Measurements from ENCODE around the gene KRTAP5-5. TPM values are rescaled to one million over a fixed set of nuclear protein-coding genes. Genes with fewer than 3 reads are reported as not detected.

KRTAP5-5 gene, protein sequence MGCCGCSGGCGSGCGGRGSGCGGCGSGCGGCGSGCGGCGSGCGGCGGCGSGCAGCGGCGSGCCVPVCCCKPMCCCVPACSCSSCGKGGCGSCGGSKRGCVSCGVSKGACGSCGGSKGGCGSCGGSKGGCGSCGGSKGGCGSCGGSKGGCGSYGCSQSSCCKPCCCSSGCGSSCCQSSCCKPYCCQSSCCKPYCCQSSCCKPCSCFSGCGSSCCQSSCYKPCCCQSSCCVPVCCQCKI
- not detected in 3 replicates for total RNA-seq (2021)
- Bru-seq, nascent RNA: not detected
- long read RNA-seq, experiment 1: 0 reads
- long read RNA-seq, experiment 2: 0 reads
- long read RNA-seq, experiment 3: 0 reads

GRCh38 chr11:1629326-1630185, at the start of gene KRTAP5-5:
Gene KRTAP5-5 (plus strand): TSS chr11:1629775. CDS start chr11:1629841, 66 bp downstream.
- TF ChIP-seq NR1H2 (CRISPR knock-in tag; IDR thresholded peaks at IDR 0.05) (no peak), FOXP1 (CRISPR knock-in tag; IDR thresholded peaks at IDR 0.05; ENCODE audit: borderline replicate concordance) (no peak), ZNF317 (CRISPR knock-in tag; IDR thresholded peaks at IDR 0.05; ENCODE audit: borderline replicate concordance, low read depth) (no peak)
- ChIA-PET CTCF (interaction anchor here (0.7 to 8.5 kb wide), 16 partner anchors 10 to 522 kb away, joined by 3 to 102 read pairs (median 5); partner anchors contain the start of genes KRTAP5-2 and KRTAP5-3), POLR2A (no interaction called here)
- ATAC-seq: no peak
- H3K9me3 Mint-ChIP-seq: no peaks in the 10 kb centered on the region
- no peak for DNase-seq (ENCODE audit: low spot score)
- no peaks in the 10 kb centered on the region for H3K36me3 Mint-ChIP-seq
- peaks cover 11% of the 10 kb centered on the region for H3K4me1 Mint-ChIP-seq
- peaks cover 42% of the 10 kb centered on the region for H3K27me3 Mint-ChIP-seq (ENCODE audit: low read depth)
- no peak within 1 kb of the TSS for H3K27ac Mint-ChIP-seq
- H3K4me3 Mint-ChIP-seq: no peak within 1 kb of the TSS

- no peak overlapping the region for H3K27ac Mint-ChIP-seq
- H3K4me3 Mint-ChIP-seq: no peak overlapping the region
- no peak for DNase-seq (ENCODE audit: low spot score)
- peaks cover 13% of the 10 kb centered on the region for H3K9me3 Mint-ChIP-seq
- ChIA-PET CTCF (interaction anchor here (0.7 to 1.8 kb wide), 4 partner anchors 8 to 71 kb away, joined by 3 to 14 read pairs (median 6); no protein-coding TSS in a partner anchor), POLR2A (no interaction called here)
- ATAC-seq: no peak
- no peaks in the 10 kb centered on the region for H3K4me1 Mint-ChIP-seq
- peaks cover 29% of the 10 kb centered on the region for H3K27me3 Mint-ChIP-seq (ENCODE audit: low read depth)
- H3K36me3 Mint-ChIP-seq: peaks cover 3% of the 10 kb centered on the region; the same call in 1 of the 2 replicates
- no peak for TF ChIP-seq CTCF (IDR thresholded peaks at IDR 0.05)
- TF ChIP-seq ATF3 (CRISPR knock-in tag; conservative IDR thresholded peaks at IDR 0.05): no peak
- TF ChIP-seq ZBTB43 (CRISPR knock-in tag; IDR thresholded peaks at IDR 0.05): no peak
- TF ChIP-seq OVOL2 (CRISPR knock-in tag; IDR thresholded peaks at IDR 0.05; ENCODE audit: borderline replicate concordance): no peak
- TF ChIP-seq HMGXB4 (CRISPR knock-in tag; IDR thresholded peaks at IDR 0.05): no peak
- TF ChIP-seq, protein P1, sequence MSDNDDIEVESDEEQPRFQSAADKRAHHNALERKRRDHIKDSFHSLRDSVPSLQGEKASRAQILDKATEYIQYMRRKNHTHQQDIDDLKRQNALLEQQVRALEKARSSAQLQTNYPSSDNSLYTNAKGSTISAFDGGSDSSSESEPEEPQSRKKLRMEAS (CRISPR knock-in tag; IDR thresholded peaks at IDR 0.05): no peak
- no peak for TF ChIP-seq USF1 (CRISPR knock-in tag; IDR thresholded peaks at IDR 0.05)
- no peak for TF ChIP-seq TEAD4 (CRISPR knock-in tag; IDR thresholded peaks at IDR 0.05)
- TF ChIP-seq, protein P2, sequence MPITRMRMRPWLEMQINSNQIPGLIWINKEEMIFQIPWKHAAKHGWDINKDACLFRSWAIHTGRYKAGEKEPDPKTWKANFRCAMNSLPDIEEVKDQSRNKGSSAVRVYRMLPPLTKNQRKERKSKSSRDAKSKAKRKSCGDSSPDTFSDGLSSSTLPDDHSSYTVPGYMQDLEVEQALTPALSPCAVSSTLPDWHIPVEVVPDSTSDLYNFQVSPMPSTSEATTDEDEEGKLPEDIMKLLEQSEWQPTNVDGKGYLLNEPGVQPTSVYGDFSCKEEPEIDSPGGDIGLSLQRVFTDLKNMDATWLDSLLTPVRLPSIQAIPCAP (CRISPR knock-in tag; IDR thresholded peaks at IDR 0.05): no peak
- no peak for TF ChIP-seq NFATC4 (CRISPR knock-in tag; IDR thresholded peaks at IDR 0.05)
- TF ChIP-seq, protein P3, sequence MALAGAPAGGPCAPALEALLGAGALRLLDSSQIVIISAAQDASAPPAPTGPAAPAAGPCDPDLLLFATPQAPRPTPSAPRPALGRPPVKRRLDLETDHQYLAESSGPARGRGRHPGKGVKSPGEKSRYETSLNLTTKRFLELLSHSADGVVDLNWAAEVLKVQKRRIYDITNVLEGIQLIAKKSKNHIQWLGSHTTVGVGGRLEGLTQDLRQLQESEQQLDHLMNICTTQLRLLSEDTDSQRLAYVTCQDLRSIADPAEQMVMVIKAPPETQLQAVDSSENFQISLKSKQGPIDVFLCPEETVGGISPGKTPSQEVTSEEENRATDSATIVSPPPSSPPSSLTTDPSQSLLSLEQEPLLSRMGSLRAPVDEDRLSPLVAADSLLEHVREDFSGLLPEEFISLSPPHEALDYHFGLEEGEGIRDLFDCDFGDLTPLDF (CRISPR knock-in tag; IDR thresholded peaks at IDR 0.05): no peak
- TF ChIP-seq SMAD4 (CRISPR knock-in tag; IDR thresholded peaks at IDR 0.05): no peak
- TF ChIP-seq E2F5 (CRISPR knock-in tag; IDR thresholded peaks at IDR 0.05): no peak
- TF ChIP-seq CREB1 (CRISPR knock-in tag; IDR thresholded peaks at IDR 0.05): no peak
- TF ChIP-seq ZNF671 (CRISPR knock-in tag; IDR thresholded peaks at IDR 0.05): no peak
- TF ChIP-seq ZBTB21 (CRISPR knock-in tag; IDR thresholded peaks at IDR 0.05; ENCODE audit: borderline replicate concordance): no peak
- TF ChIP-seq PRRX2 (CRISPR knock-in tag; IDR thresholded peaks at IDR 0.05): no peak
- no peak for TF ChIP-seq NR1H2 (CRISPR knock-in tag; IDR thresholded peaks at IDR 0.05)
- TF ChIP-seq, protein P4, sequence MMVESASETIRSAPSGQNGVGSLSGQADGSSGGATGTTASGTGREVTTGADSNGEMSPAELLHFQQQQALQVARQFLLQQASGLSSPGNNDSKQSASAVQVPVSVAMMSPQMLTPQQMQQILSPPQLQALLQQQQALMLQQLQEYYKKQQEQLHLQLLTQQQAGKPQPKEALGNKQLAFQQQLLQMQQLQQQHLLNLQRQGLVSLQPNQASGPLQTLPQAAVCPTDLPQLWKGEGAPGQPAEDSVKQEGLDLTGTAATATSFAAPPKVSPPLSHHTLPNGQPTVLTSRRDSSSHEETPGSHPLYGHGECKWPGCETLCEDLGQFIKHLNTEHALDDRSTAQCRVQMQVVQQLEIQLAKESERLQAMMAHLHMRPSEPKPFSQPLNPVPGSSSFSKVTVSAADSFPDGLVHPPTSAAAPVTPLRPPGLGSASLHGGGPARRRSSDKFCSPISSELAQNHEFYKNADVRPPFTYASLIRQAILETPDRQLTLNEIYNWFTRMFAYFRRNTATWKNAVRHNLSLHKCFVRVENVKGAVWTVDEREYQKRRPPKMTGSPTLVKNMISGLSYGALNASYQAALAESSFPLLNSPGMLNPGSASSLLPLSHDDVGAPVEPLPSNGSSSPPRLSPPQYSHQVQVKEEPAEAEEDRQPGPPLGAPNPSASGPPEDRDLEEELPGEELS (CRISPR knock-in tag; IDR thresholded peaks at IDR 0.05): no peak
Measured at GRCh38 chr11:1581976-1582375, 47.6 kb upstream of the KRTAP5-5 start.
